ENCODE data around the gene PGAP6.
A peak's percentile ranks its signal among the peaks of the same experiment; 100 is the strongest.
"Not testable (repeated sequence)": the region's sequence is repeated elsewhere in the genome, so short reads cannot be mapped to it uniquely, and the experiment has no call there.

PGAP6 gene, protein sequence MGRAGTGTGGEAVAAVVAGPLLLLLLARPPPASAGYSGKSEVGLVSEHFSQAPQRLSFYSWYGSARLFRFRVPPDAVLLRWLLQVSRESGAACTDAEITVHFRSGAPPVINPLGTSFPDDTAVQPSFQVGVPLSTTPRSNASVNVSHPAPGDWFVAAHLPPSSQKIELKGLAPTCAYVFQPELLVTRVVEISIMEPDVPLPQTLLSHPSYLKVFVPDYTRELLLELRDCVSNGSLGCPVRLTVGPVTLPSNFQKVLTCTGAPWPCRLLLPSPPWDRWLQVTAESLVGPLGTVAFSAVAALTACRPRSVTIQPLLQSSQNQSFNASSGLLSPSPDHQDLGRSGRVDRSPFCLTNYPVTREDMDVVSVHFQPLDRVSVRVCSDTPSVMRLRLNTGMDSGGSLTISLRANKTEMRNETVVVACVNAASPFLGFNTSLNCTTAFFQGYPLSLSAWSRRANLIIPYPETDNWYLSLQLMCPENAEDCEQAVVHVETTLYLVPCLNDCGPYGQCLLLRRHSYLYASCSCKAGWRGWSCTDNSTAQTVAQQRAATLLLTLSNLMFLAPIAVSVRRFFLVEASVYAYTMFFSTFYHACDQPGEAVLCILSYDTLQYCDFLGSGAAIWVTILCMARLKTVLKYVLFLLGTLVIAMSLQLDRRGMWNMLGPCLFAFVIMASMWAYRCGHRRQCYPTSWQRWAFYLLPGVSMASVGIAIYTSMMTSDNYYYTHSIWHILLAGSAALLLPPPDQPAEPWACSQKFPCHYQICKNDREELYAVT

DNA sequence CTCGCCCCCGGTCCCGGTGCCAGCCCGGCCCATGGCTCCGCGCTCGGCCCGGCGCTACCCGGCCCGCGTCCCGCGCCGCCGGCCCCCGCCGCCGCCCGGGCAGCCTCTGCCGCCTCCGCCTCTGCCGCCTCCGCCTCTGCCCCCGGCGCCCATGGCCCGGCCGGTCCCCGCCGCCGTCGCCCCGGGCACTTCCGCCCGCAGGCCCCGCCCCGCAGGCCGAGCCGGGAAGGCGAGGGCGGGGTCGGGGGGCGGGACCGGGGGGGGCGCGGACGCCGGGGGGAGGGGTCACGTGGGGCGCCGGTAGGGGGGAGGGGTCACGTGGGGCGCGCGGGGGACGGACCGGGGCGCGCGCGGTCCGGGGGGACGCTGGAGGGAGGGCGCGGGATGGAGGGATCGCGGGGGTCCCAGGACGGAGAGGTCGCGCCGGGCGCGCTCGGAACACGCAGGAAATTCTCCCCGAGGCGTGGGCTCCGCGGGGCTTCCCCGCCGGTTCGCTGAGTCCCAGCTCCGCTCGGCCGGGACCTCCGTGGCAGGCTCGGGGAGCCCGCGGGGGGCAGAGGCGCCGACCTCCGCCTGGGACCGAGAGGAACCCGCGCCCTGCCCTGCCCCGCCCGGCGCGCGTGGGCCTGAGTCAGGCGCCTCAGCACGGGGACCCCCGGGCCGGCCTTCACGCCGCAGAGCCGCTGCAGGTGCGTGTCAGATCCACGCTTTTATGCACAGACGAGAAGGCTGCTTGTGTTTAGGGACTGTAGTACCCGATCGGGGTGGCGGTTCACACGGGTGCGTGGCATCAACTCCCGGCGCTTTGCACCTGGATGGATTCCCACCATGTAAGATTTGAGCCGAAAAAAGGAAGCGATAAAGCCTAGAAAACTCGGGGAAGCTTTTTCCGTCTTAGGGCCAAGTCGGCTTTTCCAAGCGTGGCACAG lies at the start of gene PGAP6:
PGAP6 (minus strand) TSS at position 190 of the 929 bp plus-strand sequence; CDS start at position 33, 157 bp downstream.
- DNase-seq = peak; percentile 77

DNA sequence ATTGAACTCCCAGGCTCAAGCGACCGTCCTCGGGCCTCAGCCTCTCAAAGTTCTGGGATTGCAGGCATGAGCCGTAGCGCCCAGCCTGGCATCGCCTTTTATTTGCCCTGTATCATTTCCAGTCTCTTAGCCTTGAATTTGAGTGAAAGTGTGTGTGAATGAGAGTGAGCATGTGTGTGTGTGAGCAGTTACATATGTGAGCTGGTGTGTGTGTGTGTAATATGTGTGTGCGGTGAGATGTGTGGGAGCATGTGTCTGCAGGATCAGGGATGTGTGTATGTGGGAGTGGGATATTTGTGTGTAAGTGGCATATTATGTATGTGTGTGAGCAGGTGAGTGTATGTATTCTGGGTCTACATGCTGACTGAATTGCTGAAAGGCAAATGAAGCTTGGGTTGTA lies 49.1 kb upstream of the PGAP6 start:
- DNase-seq = no peak

DNA sequence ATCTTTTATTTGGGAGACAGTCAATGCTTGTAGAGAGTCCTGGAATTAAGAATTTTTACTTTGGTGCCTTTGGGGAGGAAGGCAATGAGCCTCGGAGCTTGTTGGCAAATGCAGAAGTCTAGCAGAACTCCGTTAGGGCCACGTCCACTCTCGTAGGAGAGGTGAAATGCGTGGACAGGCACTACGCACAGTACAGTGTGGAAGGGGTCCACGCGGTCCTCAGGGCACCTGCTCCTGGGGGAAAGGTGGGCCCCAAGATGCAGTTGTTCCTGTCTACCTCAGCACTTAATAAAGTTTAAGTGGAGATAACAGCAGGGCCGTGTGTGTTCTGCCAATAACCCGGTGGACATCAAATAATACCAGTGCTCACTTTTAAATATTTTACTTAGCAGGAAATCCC lies 45.5 kb upstream of the PGAP6 start:
- DNase-seq = no peak

DNA sequence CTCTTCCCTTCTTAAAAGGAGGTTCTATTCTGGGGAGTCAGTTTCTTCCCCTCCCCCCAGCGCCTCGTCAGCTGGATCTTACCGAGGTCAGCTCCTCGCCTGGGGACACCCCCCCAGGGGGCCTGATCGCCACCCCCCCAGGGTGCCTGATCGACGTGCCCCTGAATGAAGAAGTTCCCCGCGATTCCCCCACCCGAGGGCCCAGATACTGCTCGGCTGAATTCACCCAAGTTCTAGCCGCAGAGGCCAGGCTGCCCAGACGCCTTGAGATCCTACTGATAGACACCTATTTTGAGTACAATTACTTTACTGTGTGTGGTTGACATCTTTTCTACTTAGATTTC lies 45.1 kb upstream of the PGAP6 start:
- no peak for DNase-seq

DNA sequence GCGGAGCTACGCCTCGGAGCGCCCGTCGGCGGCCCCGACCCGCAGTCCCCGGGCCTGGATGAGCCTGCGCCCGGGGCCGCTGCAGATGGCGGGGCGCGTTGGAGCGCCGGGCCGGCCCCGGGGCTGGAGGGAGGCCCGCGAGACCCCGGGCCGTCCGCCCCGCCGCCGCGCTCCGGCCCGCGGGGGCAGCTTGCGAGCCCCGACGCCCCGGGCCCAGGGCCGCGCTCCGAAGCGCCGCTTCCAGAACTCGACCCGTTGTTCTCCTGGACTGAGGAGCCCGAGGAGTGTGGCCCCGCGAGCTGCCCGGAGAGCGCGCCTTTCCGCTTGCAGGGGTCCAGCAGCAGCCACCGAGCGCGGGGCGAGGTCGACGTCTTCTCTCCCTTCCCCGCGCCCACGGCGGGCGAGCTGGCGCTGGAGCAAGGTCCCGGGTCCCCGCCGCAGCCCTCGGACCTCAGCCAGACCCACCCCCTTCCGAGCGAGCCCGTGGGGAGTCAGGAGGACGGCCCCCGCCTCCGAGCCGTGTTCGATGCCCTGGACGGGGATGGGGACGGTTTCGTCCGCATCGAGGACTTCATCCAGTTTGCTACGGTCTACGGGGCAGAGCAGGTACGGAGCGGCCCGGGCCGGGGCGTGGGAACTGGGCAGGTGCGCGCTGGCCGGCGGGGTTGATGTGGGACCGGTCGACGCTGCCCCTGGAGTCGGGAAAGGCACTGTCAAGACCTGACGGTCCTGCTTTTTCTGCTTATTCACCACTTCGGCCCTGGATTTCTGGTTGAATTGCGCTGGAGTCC lies 44.5 kb upstream of the PGAP6 start:
- no peak for DNase-seq

DNA sequence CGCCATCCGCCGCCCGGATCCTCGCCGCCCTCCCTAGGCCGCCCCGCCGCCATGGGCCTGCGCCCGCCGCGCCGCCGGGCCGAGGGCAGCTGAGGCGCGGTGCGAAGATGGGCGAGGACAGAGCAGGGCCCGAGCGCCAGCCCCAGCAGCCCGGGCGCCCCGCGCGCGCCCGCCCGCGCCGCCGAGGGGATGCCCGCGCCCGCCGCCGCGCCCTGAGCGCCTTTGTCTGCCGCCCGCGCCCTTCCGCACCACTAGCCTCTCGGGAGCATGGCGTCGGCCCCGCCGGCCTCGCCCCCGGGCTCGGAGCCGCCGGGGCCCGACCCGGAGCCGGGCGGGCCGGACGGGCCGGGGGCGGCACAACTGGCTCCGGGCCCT lies 43.9 kb upstream of the PGAP6 start:
- DNase-seq = no peak

DNA sequence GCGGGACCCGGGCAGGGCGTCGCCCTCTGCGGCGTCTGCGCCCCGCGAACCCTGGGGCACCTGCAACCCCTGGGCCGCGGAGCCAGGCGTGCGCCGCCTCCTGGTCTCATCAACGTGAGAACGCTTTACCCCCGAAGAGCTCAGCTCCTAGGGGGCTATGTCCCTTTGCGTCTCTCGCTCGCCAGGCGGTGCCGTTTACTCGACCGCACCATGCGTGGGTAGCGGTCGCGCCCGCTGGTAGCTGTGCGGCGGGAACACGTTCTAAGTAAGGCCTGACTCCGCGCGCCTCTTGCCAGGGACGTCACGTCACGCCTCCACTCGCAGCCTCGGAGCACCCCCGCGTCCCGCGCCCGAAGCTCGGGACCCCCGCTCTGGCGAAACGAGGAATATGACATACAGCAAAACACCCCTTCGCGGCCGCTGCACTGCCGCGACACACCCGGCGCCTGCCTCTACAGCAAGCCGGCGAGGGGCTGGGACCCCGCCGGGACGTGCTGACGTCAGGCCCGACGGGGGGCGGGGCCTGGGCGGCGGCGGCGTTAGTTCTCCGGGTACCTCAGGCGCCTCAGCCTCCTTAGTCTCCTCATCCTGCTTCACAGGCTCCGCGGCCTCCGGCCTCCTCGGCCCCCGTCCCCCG lies 43.4 kb upstream of the PGAP6 start, which contains the start of gene RAB11FIP3:
RAB11FIP3 (plus strand) TSS at position 568 of the 637 bp plus-strand sequence. CDS start 358 bp downstream, outside the sequence.
- DNase-seq = peak; percentile 79

DNA sequence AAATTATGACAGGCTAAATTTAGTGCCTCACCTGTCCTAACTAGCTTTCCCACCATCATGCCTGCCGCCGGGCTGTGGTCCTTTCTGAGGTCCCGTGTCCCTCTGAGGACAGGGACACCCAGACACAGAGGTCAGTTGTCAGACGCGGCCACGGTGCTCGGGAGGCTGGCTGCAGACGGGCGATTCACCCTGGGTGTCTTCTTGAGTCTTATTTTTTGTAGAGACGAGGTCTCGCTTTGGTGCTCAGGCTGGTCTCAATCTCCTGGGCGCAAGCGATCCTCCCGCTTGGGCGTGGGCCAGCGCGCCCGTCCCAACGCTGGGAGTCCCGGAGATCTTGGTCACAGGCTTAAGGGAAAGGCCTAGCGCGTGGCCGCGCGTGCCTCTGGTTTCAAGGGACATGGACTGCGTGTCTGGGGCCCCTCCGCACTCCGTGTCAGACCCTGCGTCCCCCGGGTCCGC lies 42.9 kb upstream of the PGAP6 start:
- DNase-seq = no peak

DNA sequence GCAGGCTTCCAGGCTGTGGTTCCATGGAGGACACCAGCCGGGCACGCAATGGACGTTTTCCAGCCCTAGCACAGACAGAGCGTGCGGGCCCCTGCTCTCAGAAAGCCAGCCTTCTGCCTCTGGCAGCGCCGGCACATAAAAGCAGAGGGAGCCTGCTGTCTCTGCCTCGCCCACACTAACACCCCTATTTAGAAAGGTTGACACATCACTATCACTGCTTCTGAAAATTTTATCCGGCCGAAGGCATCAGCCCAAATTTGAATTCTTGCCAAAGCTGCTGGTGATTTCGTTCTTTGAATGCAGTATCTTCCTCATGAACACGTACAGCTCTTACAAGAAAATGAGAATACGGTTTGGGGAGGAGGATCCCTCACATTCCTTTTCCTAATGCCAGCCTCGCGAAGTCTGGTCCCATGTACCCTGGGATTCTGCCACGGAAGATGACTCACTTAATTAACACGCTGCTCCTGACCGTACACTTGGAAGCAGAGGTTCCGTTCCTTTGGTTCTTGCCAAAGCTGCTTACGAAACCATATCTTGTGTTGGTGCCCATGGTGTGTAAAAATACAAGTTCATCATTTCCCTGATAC lies 42.4 kb upstream of the PGAP6 start:
- DNase-seq = no peak

DNA sequence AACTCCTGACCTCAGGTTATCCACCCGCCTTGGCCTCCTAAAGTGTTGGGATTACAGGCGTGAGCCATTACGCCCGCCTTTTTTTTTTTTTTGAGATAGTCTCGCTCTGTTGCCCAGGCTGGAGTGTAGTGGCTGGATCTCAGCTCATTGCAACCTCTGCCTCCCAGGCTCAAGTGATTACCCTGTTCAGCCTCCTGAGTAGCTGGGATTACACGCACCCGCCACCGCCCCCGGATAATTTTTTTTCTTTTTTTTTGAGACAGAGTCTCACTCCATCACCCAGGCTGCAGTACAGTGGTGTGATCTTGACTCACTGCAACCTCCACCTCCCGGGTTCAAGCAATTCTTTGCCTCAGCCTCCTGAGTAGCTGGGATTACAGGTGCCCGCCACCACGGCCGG lies 40.4 kb upstream of the PGAP6 start:
- DNase-seq = not testable (repeated sequence)

DNA sequence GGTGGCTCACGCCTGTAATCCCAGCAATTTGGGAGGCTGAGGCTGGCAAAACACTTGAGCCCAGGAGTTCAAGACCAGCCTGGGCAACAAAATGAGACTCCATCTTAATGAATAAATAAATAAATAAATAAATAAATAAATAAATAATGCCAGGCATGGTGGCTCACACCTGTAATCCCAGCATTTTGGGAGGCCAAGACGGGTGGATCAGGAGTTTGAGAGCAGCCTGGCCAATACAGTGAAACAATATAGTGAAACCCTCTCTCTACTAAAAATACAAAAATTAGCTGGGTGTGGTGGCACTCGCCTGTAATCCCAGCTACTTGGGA lies 33.4 kb upstream of the PGAP6 start:
- DNase-seq = not testable (repeated sequence)

DNA sequence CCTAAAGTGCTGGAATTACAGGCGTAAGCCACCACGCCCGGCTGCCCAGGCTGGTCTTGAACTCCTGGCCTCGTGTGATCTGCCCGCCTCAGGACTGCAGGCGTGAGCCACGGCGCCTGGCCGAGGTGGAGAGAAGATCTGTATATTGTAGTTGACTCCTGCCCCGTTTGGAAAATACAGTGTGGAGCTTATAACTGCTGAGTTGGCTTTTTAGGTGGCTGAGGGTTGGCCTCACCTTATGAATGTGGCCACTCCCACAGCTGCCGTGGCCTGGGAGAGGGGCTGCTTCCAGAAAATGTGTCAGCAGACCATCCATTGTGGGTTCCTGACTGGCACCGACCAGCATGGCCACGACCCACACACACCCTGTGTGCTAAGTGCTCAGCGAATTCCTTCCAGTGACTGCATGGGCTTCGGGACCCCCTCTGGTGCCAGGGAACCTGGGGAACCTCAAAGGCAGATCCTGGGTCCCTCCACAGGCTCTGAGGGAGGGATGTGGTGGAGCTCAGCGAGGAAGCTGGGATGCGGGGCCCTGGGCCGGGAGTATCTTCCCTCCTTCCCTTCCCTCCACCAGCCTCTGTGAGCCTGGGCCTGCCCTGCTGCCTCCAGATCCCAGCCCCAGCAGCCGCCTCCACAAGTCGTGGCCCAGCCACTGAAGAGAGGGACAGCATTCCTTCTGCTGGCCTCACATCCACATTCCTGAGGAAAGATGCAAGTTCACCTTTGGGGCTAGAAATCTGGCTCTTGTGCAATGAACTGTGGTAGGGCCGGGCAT lies 32.8 kb upstream of the PGAP6 start:
- DNase-seq = no peak

DNA sequence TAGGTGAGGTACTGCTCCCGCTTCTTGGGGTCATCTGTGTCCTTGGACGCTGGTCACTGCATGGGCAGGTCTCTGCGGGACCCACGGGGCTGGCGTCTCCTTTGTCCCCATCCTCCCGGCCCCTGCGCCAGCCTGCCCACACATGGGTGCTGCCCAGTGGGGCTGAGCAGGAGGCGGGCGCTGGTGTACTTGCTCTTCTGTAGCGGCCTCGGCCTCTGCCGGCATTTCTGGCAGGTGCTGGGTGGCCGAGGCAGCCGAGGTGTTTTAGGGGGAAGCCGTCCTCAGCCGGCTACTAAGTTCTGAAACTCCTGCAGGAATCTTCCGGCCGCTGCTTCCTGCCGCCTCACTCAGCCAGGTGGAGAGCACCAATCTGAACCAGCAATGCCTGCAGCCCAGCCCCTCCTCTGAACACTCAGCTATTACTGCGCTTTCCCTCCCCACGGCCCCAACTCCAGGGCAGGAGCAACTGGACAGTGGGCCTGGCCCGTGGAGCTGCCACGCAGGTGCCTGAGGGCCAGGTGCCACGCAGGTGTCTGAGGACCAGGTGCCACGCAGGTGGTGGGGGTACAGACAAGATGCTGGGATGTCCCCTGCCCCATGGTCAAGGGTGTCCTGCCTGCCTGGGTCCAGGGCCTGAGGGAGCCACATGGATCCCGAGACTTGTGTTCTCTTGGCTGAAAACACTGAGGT lies 29.9 kb upstream of the PGAP6 start:
- DNase-seq = no peak

DNA sequence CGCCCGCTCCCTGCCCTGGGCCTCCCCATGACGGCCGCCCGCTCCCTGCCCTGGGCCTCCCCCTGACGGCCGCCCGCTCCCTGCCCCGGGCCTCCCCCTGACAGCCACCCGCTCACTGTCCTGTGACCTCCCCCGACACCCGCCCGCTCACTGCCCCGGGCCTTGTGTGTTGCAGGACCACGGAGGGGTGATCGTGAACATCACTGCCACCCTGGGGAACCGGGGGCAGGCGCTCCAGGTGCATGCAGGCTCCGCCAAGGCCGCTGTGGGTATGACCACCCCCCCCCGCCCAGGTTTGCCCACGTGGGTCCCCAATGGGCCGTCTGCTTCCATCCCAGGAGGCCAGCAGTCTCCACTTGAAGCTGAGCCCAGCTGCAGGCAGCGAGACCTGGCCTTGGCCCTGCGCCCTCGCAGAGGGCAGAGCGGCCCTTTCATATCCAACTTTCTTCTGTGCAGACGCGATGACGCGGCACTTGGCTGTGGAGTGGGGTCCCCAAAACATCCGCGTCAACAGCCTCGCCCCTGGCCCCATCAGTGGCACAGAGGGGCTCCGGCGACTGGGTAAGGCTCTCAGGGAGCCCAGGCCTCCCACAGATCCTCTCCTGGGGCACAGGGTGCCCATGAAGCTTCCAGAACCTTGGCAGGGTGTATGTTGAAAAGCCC lies 28.9 kb upstream of the PGAP6 start:
- DNase-seq = no peak

DNA sequence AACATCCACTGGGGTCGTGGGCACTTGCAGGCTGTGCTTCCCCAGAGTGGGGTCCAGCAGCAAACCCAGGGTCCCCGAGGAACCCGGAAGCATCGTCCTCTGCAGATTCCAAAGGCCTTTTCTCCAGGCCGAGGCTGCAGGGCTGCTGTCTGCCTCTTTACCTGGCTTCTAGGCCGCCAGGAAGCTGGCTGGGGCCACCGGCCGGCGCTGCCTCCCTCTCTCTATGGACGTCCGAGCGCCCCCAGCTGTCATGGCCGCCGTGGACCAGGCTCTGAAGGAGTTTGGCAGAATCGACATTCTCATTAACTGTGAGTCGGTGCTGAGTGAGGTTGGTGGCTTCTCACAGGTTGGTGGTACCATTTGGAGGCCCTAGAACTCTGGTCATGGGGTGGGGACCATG lies 25.5 kb upstream of the PGAP6 start:
- DNase-seq = no peak

DNA sequence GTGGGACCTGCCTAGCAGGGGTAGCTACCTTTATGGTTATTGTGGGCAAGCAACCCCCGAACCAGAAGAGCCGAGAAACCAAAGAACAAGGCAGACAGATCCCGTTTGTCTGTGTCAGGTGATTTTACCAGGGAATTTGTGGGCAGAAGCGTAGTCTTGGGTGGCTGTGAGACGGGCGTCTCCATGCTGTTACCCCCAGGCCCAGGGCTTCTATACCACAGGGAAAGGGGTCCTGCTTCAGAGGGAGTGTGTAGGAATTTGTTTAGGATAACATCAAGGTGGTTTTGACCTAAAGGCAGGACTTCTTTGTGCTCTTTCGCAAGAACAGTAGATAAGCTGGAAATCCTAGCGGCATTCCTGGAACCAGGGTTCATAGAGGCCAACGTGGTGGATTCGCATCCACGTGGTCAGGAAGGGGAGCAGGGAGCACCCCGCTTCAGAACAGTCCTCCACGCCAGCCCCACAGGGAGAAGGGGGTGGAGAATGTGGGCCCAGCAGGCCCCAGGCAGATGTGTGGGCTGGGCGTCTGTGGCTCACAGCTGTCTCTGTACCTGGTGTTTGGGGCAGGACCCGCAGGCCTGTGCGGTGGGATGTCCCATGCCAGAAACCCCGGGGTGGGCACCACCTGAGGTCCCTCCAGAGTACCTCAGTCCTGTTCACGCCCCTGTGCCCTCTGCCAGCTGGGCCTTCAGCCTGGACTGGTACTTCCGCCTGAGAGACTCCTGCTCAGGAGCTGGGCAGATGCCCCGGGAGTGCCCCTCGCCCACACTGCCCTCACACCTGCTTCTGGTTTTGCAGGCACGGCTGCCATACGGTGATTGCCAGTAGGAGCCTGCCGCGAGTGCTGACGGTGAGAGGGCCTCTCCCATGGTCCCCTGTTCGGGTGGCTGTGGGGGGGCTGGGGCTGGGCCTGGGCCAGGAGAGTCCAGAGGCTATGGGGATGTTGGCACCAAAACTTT lies 24.0 kb upstream of the PGAP6 start:
- DNase-seq = no peak

DNA sequence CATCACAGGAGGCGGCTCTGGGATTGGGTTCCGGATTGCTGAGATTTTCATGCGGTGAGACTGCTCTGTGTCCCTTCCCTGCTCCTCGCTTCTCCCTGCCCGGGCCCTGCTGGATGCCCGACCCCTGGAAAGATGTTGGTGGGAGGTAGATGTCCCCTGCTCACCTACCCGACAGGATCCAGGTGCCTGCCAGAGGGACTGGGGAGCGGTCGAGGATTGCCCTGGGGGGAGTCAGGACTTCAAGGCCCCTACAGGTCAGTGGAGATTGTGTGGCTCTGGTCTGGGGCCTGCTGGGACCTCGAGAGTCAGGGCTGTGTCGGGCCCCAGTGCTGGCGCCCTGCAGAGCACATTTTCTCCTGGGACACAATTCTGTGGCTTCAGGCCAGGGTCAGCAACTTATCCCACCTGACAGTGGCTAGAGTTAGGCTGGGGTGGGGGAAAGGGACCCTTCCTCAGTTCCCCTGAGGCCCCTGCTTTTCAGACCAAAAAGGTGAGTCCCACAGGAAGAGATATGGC lies 23.3 kb upstream of the PGAP6 start:
- DNase-seq = no peak

Measured in NCI-H345 (cell line).